K562 (cell line): ENCODE results near the gene BCHE. TPM values are rescaled to one million over a fixed set of nuclear protein-coding genes. Genes with fewer than 3 reads are reported as not detected.

Source experiments
- ATAC-seq: fragments of 200-7000 bp; cut with Tn5 transposase; 3 replicates; pipeline ENCODE4 v1.9.1; 2020; ENCODE audit warnings: moderate library complexity
- BruUV-seq: library from RNA; stranded (reverse); fragments of 400-500 nt; replicated peaks from 2 replicates; lab custom pipeline; 2021; lab: Mats Ljungman, UMichigan
- CTCF ChIA-PET: fragments of 300-600 bp; formaldehyde crosslinking; extraction: SDS; loops from one replicate; lab custom pipeline; 2021; ENCODE audit warnings: low intra/inter-chr PET ratio; lab: Yijun Ruan, JAX
- POLR2A ChIA-PET: fragments of 300-600, 350-650 bp; sonication (Branson Sonifier 250); formaldehyde crosslinking; extraction: SDS; loops from one replicate; lab custom pipeline; 2021; ENCODE audit warnings: antibody characterized with exemption, inconsistent platforms; lab: Yijun Ruan, JAX
- DNase-seq, 4 experiments: peaks; one replicate each; pipeline versions ENCODE4 v3.0.0 to v3.0.0-alpha.2; 2011 to 2018; ENCODE audit warnings: low spot score in 3 of 4, mixed read lengths in 3 of 4; ENCODE audit errors: extremely low read depth in 1 of 4
- FAIRE-seq: peaks from 2 replicates; lab custom pipeline; 2011; peaks lifted over from hg19 to GRCh38; lab: Jason Lieb, UNC
- H2AFZ ChIP-seq: 2 replicates; pipeline ENCODE4 v1.6.0; 2011; ENCODE audit warnings: low read depth, low read length, control low read depth, inconsistent platforms
- H3K27ac ChIP-seq: fragments of 200-600 bp; 3 replicates; pipeline ENCODE4 v1.8.0; 2011; ENCODE audit warnings: low read depth, mild to moderate bottlenecking, control low read depth, inconsistent platforms, low read length, moderate library complexity, mixed read lengths; ENCODE audit errors: extremely low read depth
- H3K27me3 ChIP-seq, 2 experiments: fragments of 300-600 bp in 1 of 2; 2 replicates in 1 of 2; 3 replicates in 1 of 2; pipeline versions ENCODE4 v1.6.0 to v1.8.0; 2011; ENCODE audit warnings: inconsistent platforms in 2 of 2, low read length in 2 of 2, mild to moderate bottlenecking in 1 of 2, mixed read lengths in 1 of 2, moderate library complexity in 1 of 2; ENCODE audit not compliant: control insufficient read depth in 2 of 2, insufficient read depth in 2 of 2
- H3K36me3 ChIP-seq: fragments of 300-600 bp; 3 replicates; pipeline ENCODE4 v1.8.0; 2011; ENCODE audit warnings: mild to moderate bottlenecking, low read length, inconsistent platforms; ENCODE audit not compliant: control insufficient read depth, insufficient read depth
- H3K4me1 ChIP-seq, 2 experiments: fragments of 200-600 bp in 1 of 2; replicated peaks in 1 of 2; 2 replicates in 1 of 2; 3 replicates in 1 of 2; pipeline versions ENCODE4 v1.5.1 to v1.8.0; 2011; ENCODE audit warnings: inconsistent platforms in 2 of 2, low read length in 2 of 2, mild to moderate bottlenecking in 1 of 2, mixed read lengths in 1 of 2, moderate library complexity in 1 of 2; ENCODE audit not compliant: control insufficient read depth in 2 of 2, insufficient read depth in 2 of 2
- H3K4me2 ChIP-seq: 2 replicates; pipeline ENCODE4 v1.6.1; 2011; ENCODE audit warnings: low read length, control low read depth, inconsistent platforms, mixed read lengths; ENCODE audit not compliant: insufficient read depth
- H3K4me3 ChIP-seq: fragments of 200-600 bp; sonication (generic), shearing (Covaris generic); 2 replicates; pipeline ENCODE4 v1.5.1; 2016; ENCODE audit warnings: control low read depth, inconsistent platforms
- H3K79me2 ChIP-seq: fragments of 200-600 bp; 3 replicates; pipeline ENCODE4 v1.8.0; 2011; ENCODE audit warnings: low read length, inconsistent platforms; ENCODE audit not compliant: control insufficient read depth, insufficient read depth
- H3K9ac ChIP-seq, 2 experiments: 2 replicates each; pipeline versions ENCODE4 v1.6.0 to v1.6.1; 2011; ENCODE audit warnings: low read depth in 2 of 2, low read length in 2 of 2, control low read depth in 1 of 2, inconsistent platforms in 1 of 2, mild to moderate bottlenecking in 1 of 2, mixed read lengths in 1 of 2; ENCODE audit not compliant: insufficient read depth in 1 of 2
- H3K9me1 ChIP-seq: one replicate; pipeline ENCODE4 v1.6.0; 2011; ENCODE audit warnings: inconsistent platforms, mild to moderate bottlenecking, low read length, moderate library complexity; ENCODE audit not compliant: control insufficient read depth, insufficient read depth
- H3K9me3 ChIP-seq: replicated peaks from 2 replicates; pipeline ENCODE4 v1.5.1; 2011; ENCODE audit warnings: low read depth, low read length, inconsistent platforms; ENCODE audit not compliant: control insufficient read depth, insufficient read depth
- H4K20me1 ChIP-seq: replicated peaks from 2 replicates; pipeline ENCODE4 v1.6.1; 2011; ENCODE audit warnings: low read length, inconsistent platforms, mixed read lengths; ENCODE audit not compliant: control insufficient read depth, insufficient read depth
- CBX8 ChIP-seq: fragments of 200-600 bp; sonication (generic); IDR thresholded peaks from 2 replicates; pipeline ENCODE4 v1.6.1; 2012; ENCODE audit warnings: borderline replicate concordance, mixed run types, low read depth, mild to moderate bottlenecking, moderate library complexity, mixed read lengths, low read length, control low read depth, inconsistent platforms; ENCODE audit not compliant: poor library complexity, severe bottlenecking; ENCODE audit errors: extremely low read depth
- ELK1 ChIP-seq: sonication (generic); formaldehyde crosslinking; IDR thresholded peaks from 2 replicates; pipeline ENCODE4 v1.8.1; 2022; ENCODE audit warnings: missing genetic modification reagents
- EP400 ChIP-seq: fragments of 450-650 bp; IDR thresholded peaks from 2 replicates; pipeline ENCODE4 v1.6.1; 2017; ENCODE audit warnings: antibody characterized with exemption, mild to moderate bottlenecking, moderate library complexity
- FOS ChIP-seq: IDR thresholded peaks from 3 replicates; pipeline ENCODE4 v1.6.1; 2011; ENCODE audit not compliant: insufficient read length; ENCODE audit errors: extremely low read depth
- HMGN3 ChIP-seq: IDR thresholded peaks from 2 replicates; pipeline ENCODE4 v1.6.1; 2011; ENCODE audit warnings: borderline replicate concordance, low read depth, mild to moderate bottlenecking, mixed read lengths, low read length; ENCODE audit not compliant: insufficient read length; ENCODE audit errors: extremely low read depth
- KDM1A ChIP-seq, 2 experiments: fragments of 450-650 bp; IDR thresholded peaks; 2 replicates each; pipeline ENCODE4 v1.6.1; 2016; ENCODE audit warnings: mild to moderate bottlenecking in 2 of 2
- MLLT1 ChIP-seq, 2 experiments: fragments of 450-650 bp; IDR thresholded peaks; 2 replicates each; pipeline ENCODE4 v1.6.1; 2016
- NCOA1 ChIP-seq: fragments of 450-650 bp; IDR thresholded peaks from 2 replicates; pipeline ENCODE4 v1.6.1; 2016; ENCODE audit warnings: low read depth
- PCBP2 ChIP-seq: fragments of 200-400 bp; formaldehyde crosslinking; IDR thresholded peaks from 2 replicates; pipeline ENCODE4 v1.6.1; 2018; ENCODE audit warnings: low read length, low read depth, mild to moderate bottlenecking, moderate library complexity; ENCODE audit not compliant: poor library complexity, severe bottlenecking
- POLR2AphosphoS2 ChIP-seq: IDR thresholded peaks from 2 replicates; pipeline ENCODE4 v1.6.1; 2012; ENCODE audit warnings: low read length, improper control_type of control experiment
- PRDM10 ChIP-seq: fragments of 450-650 bp; IDR thresholded peaks from 2 replicates; pipeline ENCODE4 v1.6.1; 2018; ENCODE audit not compliant: partially characterized antibody
- SAP30 ChIP-seq: fragments of 200-600 bp; sonication (generic); IDR thresholded peaks from 2 replicates; pipeline ENCODE4 v1.6.1; 2012; ENCODE audit warnings: borderline replicate concordance, low read depth, mild to moderate bottlenecking, moderate library complexity, low read length, control low read depth, inconsistent platforms; ENCODE audit not compliant: insufficient read depth, poor library complexity, severe bottlenecking
- XRCC5 ChIP-seq: fragments of 200-400 bp; formaldehyde crosslinking; IDR thresholded peaks from 2 replicates; pipeline ENCODE4 v1.6.1; 2017; ENCODE audit warnings: low read depth, mild to moderate bottlenecking, low read length
- ZNF639 ChIP-seq, 2 experiments: fragments of 200-800 bp in 1 of 2; sonication (Bioruptor generic) in 1 of 2; sonication (generic) in 1 of 2; formaldehyde crosslinking in 1 of 2; IDR thresholded peaks in 1 of 2; conservative IDR thresholded peaks in 1 of 2; 2 replicates each; pipeline versions ENCODE4 v1.5.0 to v1.6.1; 2016 to 2020; ENCODE audit warnings: missing compliant biosample characterization in 1 of 2, missing genetic modification characterization in 1 of 2, missing genetic modification reagents in 1 of 2
- WGBS: fragments of 100-300 bp; shearing (Covaris generic); methylation state at CpG from one replicate; pipeline ENCODE4 v1.1.6; 2016; ENCODE audit warnings: low coverage, mixed read lengths; ENCODE audit not compliant: insufficient coverage; ENCODE audit errors: missing lambda C conversion rate; 5-methylcytosine and 5-hydroxymethylcytosine counted together
- in situ Hi-C: fragments of 300-500 bp; cut with MboI; formaldehyde crosslinking; loops from 4 replicates; pipeline ENCODE4 v1.15.0; 2018; ENCODE audit warnings: inconsistent platforms, mixed read lengths
- intact Hi-C: fragments of 100-400 bp; cut with micrococcal nuclease; formaldehyde crosslinking; loops from 2 replicates; pipeline ENCODE4 v1.14.2; 2022
- polyA plus RNA-seq, 8 experiments: library from polyadenylated mRNA; depleted of rRNA in 4 of 8; stranded (reverse) in 5 of 8; unstranded in 3 of 8; fragments of >200 nt; fragmentation: Nextera tagmentation in 2 of 8; fragmentation: Illumina TruSeq in 1 of 8; extraction: Ambion mirVana in 2 of 8; extraction: Trizol in 1 of 8; gene quantifications; 2 replicates each; pipeline versions ENCODE4 v1.2.1 to v1.2.3, GENCODE V29; 2011 to 2014; ENCODE audit warnings: inconsistent platforms in 1 of 8, missing spikeins in 1 of 8
- total RNA-seq, 7 experiments: library from RNA; depleted of rRNA in 6 of 7; stranded (reverse); fragments of >200 nt in 6 of 7; fragmentation: Illumina TruSeq in 2 of 7; extraction: Trizol in 2 of 7; gene quantifications; 2 replicates each; pipeline versions ENCODE4 v1.2.1 to v1.2.3, GENCODE V29; 2011 to 2021; ENCODE audit warnings: low replicate concordance in 1 of 7

BCHE gene
- total and polyA plus RNA-seq, 9 of the 15 experiments (the other 6 are each of a cell fraction or from before 2014, with no cell fraction given): 0.09 to 0.24 (median 0.12) TPM; not detected in 2

- H3K27ac ChIP-seq: no peak overlapping the region
- H3K36me3 ChIP-seq: no peaks in the 10 kb centered on the region
- in situ Hi-C loops (no loop called here), intact Hi-C loops (no loop called here)
- ATAC-seq: no peak
- no peak overlapping the region for H3K9ac ChIP-seq
- H4K20me1 ChIP-seq: no peaks in the 10 kb centered on the region
- no peaks in the 10 kb centered on the region for H3K9me1 ChIP-seq
- no peak overlapping the region for H3K4me3 ChIP-seq
- no TSS peak for BruUV-seq
- WGBS: 0% methylated on average over 3 of the region's 4 CpGs
- no peaks in the 10 kb centered on the region for H3K79me2 ChIP-seq
- no peaks in the 10 kb centered on the region for H3K27me3 ChIP-seq
- CTCF ChIA-PET: no interaction called here
- no peak for DNase-seq
- FAIRE-seq: no peak
- H3K9me3 ChIP-seq: no peaks in the 10 kb centered on the region
- H2AFZ ChIP-seq: no peak overlapping the region
- POLR2A ChIA-PET: no interaction called here
- H3K4me1 ChIP-seq: no peaks in the 10 kb centered on the region
- no peak overlapping the region for H3K4me2 ChIP-seq
- TF ChIP-seq ELK1 (CRISPR knock-in tag) (no peak), CBX8 (no peak), PRDM10 (no peak), ZNF639 (CRISPR knock-in tag; conservative IDR thresholded peaks at IDR 0.05 in 1 of 2, IDR thresholded peaks at IDR 0.05 in 1 of 2) (no peak), POLR2AphosphoS2 (no peak), EP400 (no peak), MLLT1 (IDR thresholded peaks at IDR 0.05) (no peak), FOS (no peak), KDM1A (IDR thresholded peaks at IDR 0.05) (no peak), NCOA1 (no peak), PCBP2 (no peak), XRCC5 (no peak), SAP30 (no peak), HMGN3 (no peak)
Measured at GRCh38 chr3:165729756-165730155, 107.5 kb downstream of the BCHE start.
